Mesenteric fat pad (tissue), 1 donor: ENCODE data around the gene GALNT7. TPM values are rescaled to one million over a fixed set of nuclear protein-coding genes. Genes with fewer than 3 reads are reported as not detected.
A peak's percentile ranks its signal among the peaks of the same experiment; 100 is the strongest.

Experiments
- DNase-seq: peaks from one replicate; pipeline ENCODE4 v3.0.0-alpha.2; 2020; ENCODE audit warnings: low spot score
- total RNA-seq: library from RNA; stranded (reverse); fragmentation: NEBNext Ultra II Directional; extraction: Animal tissue kit (Norgen Biotek cat#: 25700); gene quantifications from one replicate; pipeline ENCODE4 v1.2.1, GENCODE V29; 2021
- donor health status: DM: yes; HTN: yes; CAD: no.

Gene GALNT7
- total RNA-seq, 1 donor from 2014 or later: 9.8 TPM

DNA sequence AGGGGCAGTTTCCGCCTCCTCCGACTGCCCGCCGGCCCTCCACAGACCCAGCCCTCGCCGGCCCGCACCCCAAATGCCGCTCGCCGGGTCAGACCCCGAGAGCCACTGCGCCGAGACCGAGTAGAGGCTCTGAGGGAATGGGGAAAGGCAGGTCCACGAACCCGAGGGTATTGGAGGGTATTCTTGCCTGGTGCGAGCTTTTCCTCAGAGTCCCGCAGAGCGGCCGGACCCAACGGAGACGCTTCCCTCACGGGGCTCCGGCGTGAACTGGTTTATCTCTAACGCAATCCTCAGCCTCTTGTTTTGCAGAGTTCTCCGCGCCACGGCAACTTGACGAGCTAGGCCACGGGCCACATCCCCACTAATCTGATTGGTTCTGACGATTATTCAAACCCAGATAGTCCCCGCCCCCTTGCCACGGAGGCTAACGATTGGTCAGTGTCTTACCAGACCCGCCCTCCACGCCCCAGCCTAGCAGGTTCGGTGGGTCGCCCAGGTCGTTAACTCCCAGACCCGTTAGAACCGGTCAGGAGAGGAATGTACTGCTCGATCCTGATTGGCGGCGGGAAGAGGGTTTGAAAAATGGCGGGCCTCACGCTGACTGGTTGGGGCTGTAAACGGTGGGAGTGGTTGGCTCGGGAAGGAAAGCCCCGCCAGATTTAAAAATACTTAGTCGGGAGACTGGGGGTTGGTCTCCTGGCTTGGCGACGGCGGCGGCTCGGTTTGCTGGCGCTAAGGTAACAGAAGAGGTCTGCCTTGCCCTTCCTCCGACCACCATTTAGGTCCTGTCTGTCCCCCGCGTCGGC lies 165.7 kb downstream of the GALNT7 start, which contains the start of gene HMGB2:
Gene HMGB2 (minus strand): TSS at position 274 of the 806 bp plus-strand sequence. CDS start 709 bp downstream, outside the sequence.
- peak; percentile 99 for DNase-seq

DNA sequence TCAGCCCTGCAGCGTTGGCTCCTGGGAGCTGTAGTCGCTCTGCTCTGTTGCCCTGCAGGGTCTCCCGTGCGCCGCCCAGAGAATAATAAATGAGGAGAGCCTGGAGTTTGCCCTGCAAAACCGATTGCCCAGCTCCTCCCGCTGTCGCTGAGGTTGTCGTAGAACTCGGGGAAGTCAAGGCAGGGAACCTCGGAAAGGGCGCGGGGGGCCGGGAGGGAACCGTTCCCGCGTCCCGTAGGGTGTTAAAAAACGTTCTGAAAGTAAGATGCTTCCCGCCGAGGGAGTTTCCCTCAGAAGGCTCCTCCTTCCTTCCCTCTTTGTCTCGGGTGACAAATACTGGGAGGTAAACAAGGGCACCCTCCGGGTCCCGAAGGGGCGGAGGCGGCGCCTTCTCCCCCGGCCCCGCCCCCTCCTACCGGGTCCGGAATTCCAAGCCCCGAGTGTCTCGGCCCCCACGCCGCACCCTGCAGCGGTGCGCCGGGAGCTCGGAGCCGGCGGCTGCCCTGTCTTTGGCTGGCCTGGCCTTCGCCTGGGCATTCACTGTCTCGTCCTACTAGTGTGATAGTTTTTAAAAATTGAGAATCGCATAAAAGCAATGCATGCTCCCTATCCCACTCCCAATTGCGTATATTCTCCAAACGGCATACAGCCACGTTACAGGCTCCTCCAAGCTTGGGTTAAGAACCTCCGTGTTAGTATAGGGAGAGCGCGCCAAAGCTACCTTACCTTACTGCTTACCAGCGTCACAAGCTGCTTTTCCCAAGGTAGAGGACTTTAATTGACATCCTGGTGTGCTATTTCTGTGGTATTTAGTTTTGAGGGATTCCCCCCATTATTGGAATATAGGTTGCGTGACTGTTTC lies 166.5 kb downstream of the GALNT7 start:
- DNase-seq: no peak

DNA sequence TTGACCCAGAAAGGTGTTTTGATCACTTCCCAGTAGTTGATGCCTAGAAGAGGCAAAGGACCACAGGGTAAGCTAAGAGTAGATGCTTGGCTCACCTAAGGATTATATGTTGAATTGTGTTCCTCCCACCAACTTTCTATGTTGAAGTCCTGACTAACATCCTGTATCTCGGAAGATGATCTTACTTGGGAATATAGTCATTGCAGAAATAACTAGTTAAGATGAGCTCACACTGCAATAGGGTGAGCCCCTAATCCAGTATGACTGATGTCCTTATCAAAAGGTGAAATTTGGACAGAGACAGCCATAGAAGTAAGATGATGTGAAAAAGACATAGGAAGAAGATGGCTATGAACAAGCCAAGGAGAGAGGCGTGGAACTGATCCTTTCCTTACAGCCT lies 168.9 kb downstream of the GALNT7 start:
- DNase-seq: no peak

DNA sequence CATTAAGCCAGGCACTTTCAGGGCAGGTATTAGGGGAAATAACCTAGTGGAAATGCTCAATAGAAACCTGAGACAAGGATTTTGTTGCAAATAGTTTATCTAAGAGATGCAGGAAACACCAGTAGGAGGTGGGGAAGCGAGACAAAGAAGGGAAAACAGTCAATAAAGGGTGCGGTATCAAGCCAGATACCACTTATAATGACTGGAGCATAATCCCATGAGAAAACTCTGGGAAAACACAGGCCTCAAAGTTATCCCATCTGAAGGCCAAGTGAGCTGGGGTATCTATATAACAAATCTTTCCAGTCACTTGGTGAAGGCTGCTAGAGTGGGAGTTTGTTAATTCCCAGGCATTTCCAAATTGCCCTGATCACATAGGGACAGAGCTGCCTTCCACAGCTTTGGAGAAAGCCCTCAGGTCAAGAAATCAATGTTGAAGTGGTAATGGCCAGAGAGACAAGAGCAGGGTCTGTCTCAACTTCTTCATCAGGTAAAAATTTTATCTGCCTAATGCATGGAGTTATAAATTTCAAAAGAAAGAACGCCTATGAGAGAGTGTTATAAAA lies 175.3 kb downstream of the GALNT7 start:
- DNase-seq: no peak

DNA sequence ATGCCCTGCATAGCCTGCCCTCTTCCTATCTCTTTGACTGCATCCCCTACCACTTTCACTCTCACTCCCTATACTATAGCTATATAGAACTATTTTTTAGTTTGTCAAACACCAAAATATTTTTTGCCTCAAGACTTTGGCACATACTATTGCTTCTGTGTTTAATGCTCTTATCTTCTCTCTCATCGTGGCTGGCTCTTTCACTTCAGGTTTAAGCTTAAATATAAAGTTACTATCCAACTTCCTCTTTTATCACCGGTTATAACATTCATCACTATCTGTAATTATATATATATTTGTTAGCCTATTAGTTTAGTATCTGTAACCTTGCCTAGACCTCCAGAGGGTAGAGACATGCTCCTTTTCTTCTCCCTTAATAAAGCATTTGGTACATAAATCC lies 177.0 kb downstream of the GALNT7 start:
- DNase-seq: no peak

DNA sequence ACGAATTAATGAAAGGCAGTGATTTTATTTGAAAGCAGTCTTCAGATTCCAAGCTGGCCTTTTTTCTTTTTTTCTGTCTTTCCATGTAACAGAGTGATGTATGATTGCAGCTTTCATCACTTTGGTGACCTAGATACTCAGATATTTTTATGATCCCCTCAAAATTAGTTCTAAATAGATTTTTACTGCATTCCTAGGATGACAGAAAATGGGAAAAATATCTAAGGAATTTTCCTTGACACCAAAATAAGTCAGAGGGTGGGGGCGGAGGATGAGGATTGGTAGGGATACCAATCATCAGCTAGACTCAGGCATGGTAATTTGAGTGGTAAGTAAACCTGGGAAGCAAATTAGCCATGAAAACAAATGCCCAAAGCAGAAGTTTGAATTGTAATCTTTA lies 177.5 kb downstream of the GALNT7 start:
- DNase-seq: no peak

DNA sequence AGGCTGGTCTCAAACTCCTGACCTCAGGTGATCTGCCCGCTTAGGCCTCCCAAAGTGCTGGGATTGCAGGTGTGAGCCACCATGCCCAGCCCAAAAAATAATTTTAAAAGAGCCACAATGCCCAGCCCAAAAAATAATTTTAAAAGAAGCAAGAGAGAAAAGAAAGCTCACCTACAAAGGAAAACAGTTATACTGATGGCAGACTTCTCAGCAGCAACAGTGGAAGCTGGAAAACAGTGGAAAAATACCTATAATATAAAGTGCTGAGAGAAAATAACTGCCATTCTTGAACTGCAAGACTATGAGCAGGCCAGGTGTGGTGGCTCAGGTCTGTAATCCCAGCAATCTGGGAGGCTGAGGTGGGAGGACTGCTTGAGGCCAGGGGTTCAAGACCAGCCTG lies 178.9 kb downstream of the GALNT7 start:
- DNase-seq: no peak

DNA sequence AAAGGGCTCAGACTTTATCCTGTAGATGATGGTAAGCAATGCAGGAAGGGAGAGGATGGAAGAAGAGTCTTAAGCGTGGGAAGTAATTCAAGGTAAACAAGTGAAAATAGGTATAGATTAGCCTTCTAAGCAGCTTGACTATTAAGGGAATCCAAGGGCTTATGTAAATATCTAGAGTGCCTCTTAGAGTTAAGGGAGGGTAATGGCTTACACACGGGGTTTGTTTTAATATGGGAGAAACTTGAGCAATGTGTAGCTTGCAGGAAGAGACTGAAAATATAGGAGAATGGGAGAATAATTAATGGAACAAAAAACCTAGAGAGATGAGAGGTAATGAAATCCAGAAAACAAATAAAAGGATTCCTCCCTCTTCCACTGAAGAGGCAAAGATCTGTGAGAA lies 189.3 kb downstream of the GALNT7 start:
- DNase-seq: no peak

DNA sequence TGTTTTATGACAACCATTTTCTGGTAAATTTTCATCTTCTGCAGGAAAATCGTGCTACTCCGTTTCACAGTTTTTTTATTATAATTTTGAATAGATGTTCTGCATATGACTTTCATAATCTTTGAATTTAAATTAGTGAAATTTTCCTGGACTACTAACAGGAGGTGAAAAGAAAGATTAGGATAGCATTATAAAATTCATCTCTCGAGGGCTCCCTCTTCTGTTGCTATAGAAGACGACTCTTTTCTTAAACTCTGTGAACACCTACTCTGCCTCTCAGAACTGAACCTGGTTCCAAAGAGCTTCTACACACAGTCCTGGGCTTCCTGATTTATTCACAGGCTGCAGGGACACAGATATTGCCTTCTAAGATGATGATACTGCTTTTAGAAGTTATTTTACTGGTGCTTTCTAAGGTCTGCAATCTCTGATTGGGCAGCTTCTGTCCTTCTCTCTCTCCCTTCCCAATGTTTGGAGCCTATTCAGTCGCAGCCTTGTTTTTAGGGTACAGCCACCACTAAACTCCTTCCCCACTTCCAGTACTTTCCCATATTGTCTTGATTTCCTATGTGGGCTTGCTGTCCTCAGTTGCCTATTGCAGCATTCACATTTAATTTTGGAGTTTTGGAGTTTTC lies 192.1 kb downstream of the GALNT7 start:
- no peak for DNase-seq

DNA sequence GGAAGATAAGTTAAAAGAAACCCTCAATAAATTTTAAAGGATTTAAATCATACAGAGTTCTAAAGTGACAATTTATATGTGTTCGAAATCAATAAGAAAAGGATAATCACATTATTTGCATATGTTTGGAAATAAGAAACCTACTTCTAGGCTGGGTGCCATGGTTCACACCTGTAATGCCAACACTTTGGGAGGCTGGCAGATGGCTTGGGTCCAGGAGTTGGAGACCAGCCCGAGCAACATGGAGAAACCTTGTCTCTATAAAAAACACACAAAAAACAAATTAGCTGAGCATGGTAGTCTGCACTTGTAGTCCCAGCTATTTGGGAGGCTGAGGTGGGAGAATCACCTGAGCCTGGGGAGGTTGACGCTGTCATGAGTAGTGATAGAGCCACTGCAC lies 194.1 kb downstream of the GALNT7 start:
- DNase-seq: no peak

DNA sequence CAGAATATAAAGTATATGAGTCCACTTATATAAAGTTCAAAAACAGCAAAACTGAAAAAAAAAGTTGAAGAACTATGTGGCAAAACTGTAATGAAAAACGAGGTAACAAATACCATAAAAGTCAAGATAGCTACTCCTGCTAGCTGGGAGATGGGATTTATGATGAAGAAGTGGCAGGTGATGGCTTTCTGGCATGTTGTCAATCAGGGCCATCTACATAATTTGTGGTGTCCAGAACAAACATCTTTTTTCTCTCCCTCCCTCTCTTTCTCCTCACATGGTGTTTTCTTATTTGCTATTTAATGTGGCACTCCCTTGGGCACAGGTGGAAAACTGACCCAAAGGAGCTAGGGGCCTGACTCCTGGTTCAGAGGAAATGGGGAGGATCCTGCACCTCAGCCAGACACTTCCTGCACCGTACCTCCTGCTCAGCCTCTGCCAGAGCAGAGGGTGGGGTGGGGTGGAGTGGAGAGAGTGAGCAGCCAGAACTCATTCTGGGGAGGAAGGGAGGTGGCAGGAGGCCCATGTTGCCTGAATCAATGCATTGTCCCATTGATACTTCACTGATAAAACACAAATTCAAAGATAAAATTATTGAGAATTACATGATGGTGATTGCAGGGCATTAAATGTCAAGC lies 196.9 kb downstream of the GALNT7 start:
- no peak for DNase-seq

DNA sequence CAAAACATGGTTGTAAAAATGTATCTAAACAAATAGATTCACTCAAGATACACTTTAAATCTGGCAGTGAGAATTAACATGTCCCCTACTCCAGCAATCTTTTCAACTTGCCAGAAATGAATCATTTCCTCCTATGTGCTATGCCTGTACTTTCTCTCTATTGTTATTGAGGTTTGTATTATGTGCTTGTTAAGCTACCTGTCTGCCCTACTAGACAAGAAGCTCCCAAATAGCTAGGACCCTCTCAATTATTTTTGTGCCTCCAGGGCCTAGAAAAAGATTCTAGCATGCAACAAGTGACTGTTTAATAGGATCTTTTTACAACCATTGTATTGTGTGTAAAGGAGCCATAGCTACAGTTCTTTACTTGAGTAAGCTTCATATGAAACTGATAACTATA lies 198.7 kb downstream of the GALNT7 start:
- no peak for DNase-seq

DNA sequence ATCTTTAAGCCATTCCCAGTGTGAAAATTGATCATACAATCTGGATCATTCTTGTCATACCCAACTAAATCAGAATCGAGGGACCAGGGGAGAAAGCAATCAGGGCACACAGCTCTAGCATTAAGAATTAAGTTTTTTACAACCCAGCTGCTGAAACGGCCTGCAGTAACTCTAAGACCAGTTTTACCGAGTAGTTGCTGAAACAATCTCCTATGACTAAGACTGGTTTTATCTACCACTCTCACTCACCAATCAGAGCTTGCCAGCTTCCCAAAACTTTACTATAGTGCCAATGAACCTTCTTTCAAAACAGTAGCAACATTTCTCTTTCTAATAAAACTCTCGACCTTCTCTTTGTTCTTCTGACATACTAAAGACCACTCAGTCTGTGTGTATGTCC lies 199.3 kb downstream of the GALNT7 start:
- DNase-seq: no peak

DNA sequence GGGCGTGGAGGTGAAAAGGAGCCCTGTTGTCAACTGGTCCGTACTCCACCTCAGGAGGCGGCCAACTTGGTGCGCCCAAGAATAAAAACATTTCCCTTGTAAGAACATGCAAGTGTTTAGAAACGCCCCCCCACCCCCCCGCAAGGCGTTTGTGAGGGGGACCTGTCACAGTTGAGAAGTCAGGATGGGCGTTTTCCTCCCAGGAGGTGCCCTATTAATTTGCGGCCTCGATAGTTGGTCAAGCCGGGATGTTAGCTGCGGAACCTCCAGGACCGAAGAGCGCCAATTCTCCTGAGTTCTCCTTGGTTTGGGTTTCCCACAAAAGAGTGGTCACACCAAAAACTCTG lies 201.5 kb downstream of the GALNT7 start:
- DNase-seq: no peak

DNA sequence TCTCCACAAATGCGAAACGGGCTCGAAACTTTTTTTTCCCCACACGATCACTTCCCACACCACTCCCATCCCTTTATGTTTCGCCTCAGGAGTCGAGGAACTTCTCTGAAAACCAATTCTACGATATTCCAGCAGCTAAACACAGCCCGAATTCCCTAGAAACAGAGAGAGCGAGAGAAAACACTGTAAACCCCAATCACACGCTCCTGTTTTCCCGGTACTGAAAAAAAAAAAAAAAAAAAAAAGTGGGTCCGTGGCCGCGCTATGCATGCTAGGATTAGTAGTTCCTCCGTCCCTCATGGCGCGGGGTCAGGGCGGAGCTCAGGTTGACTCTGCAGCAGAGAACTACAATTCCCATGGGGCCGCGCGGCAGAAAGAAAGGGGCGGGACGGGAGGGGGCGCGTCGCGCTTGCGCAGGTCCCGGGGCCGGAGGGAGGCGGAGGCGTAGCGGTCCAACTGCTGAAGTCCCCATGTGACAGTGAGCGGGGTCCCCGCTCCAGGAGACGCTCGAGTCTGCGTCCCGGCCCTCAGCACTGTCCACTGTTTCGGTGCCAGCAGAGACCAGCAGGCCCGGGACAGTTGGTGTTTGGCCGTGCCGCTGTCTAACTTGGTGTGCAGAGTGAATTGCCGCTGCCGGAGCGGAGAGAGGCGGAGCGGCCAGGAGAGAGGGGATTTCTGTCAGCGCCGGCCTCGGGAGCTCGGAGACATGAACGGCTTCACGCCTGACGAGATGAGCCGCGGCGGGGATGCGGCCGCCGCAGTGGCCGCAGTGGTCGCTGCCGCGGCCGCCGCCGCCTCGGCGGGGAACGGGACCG lies 202.1 kb downstream of the GALNT7 start, which contains the start of gene SAP30:
Gene SAP30 (plus strand): TSS at position 478 of the 815 bp plus-strand sequence. CDS start 229 bp downstream, at position 707.
- DNase-seq: peak; percentile 99

DNA sequence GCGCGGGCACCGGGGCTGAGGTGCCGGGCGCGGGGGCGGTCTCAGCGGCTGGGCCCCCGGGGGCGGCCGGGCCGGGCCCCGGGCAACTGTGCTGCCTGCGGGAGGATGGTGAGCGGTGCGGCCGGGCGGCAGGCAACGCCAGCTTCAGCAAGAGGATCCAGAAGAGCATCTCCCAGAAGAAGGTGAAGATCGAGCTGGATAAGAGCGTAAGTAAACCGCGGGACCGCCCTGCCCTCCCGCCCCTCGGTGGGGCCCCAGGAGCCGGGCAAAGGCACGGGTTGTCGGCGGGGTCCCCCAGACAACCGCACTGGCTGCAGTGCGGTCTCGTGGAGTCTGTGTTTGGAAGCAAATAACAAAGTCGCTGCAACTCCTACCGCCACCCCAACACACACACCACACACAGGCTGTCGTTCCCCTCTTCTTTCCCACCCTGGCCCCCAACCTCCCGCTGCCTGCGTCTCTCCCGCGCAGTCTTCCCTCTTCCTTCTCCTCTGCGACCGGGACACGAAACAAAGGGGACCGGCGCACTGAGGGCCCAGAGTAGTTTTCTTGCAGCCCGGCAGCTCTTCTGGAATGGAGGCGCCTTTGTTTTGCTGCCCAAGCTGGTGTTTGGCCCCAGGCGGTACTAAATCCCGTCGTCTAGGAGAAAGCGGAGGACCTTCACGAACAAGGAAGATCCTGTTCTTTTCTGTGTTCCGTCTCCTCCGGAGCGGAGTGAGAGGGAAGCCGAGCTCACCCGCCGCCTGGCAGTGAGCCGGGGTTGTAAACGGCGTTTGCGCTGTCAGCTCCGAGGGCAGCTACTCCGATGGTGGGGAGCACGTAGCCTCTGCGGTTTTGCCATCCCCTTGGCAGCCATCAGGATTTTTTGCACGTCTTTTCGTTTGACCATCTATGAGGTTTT lies 202.9 kb downstream of the GALNT7 start:
- peak; percentile 92 for DNase-seq
